Astrocyte (in vitro differentiated cells and primary cell): ENCODE results near the gene PDGFRB. TPM values are rescaled to one million over a fixed set of nuclear protein-coding genes. Genes with fewer than 3 reads are reported as not detected.

Experiments used
- total RNA-seq: library from RNA; stranded (reverse); gene quantifications from 2 replicates; pipeline ENCODE4 v1.2.1, GENCODE V29; 2021

PDGFRB gene
- total RNA-seq, 1 donor from 2014 or later, result 78.8 TPM

Other genes starting within 250 kb of the PDGFRB start
- gene PDE6A, start 211.1 kb downstream of the PDGFRB start, total RNA-seq, result 0.14 and 0.17 TPM in 2 replicates
- gene SLC26A2, start 195.1 kb downstream of the PDGFRB start, total RNA-seq, result 19.8 and 25.2 TPM in 2 replicates
- 5.5 and 6.2 TPM in 2 replicates for gene TIGD6, start 155.2 kb downstream of the PDGFRB start, total RNA-seq
- gene HMGXB3, start 155.1 kb downstream of the PDGFRB start, total RNA-seq, result 58.1 and 58.6 TPM in 2 replicates
- 1.4 and 1.6 TPM in 2 replicates for gene CSF1R, start 69.3 kb downstream of the PDGFRB start, total RNA-seq
- gene CDX1, start 10.9 kb upstream of the PDGFRB start, total RNA-seq, result 0.50 TPM in 1 of 2 replicates, not detected in the other
- gene SLC6A7, start 34.2 kb upstream of the PDGFRB start, total RNA-seq, result not detected in 2 replicates
- gene CAMK2A, start 133.9 kb upstream of the PDGFRB start, total RNA-seq, result 1.2 and 1.6 TPM in 2 replicates
- gene ARSI, start 147.1 kb upstream of the PDGFRB start, total RNA-seq, result 21.4 and 23.0 TPM in 2 replicates
- 36.1 and 47.5 TPM in 2 replicates for gene TCOF1, start 201.9 kb upstream of the PDGFRB start, total RNA-seq